HG02840 (cell line): Measurements from ENCODE around the gene CTNND1.

ENCODE experiments used
- ATAC-seq: cut with Tn5 transposase; IDR thresholded peaks from one replicate; pipeline ENCODE4 v1.9.1; 2021; ENCODE audit warnings: mild to moderate bottlenecking, moderate library complexity, moderate number of reproducible peaks; ENCODE audit not compliant: unreplicated experiment, low FRiP score

The CTNND1 gene

DNA sequence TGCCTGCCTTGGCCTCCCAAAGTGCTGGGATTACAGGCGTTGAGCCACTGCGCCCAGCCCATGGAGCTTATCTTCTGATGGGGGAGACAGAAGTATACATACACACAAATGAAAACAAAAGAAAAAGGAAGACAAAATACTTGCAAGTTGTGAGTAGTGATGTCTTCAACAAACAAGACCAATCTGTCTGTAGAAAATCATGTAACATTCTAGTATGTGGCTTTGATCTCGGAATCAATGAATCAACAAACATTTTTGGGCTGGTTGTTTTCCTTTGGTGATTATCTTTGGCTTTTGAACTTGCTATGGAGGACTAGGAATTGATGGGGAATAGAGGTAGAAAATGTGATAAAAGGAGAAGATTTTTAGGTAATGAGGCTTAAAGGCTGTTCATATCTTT is 3.4 kb upstream of the CTNND1 start:
- ATAC-seq = no peak

DNA sequence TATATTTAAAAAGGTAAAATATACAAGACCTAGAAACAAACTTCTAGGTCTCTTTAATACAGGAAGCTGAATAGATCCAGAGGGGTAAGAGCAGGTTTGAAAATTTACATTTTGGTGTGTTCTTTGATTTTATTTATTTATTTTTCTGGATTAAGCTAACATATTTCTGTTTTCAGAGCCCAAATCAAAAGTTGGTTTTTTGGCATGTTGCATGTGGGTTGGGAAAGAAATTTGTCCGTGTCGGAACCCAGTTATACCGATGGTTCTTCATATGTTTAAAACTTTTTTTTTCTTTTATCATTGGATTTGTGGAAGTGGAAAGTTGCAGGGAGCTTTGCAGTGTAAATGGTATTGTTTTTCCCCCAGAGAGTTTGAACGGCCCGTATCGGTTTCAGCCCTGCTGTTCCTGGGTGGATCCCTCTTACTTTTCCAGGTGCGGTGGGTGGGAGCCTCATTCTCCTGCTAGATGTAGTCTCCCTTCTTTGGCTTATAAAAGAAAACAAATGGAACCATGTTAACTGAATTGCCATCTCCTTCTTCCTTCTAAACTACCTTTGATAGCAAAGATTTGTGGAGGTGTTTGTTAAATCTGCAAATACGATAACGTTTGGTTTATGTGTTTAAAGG is 746 bp downstream of the CTNND1 start:
- ATAC-seq = no peak

DNA sequence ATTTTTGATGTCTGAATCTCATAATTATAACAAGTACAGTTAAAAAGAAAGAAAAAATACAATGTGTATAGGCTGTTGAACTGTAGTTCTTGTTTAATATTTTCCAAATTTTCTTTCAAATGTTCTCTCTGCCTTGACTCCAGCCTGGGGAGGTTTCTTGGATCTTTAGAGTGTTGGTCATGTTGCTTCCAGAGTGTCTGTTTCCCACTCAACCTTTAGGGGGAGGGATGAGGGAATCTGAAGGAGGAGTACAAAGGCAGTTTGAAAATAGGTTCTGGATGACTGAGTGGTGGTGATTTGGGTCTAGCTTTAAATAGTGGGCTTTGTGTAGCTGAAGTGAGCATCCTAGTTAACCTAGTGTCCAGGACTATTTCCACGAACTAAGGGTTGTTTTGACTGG is 2.0 kb downstream of the CTNND1 start:
- ATAC-seq = no peak

DNA sequence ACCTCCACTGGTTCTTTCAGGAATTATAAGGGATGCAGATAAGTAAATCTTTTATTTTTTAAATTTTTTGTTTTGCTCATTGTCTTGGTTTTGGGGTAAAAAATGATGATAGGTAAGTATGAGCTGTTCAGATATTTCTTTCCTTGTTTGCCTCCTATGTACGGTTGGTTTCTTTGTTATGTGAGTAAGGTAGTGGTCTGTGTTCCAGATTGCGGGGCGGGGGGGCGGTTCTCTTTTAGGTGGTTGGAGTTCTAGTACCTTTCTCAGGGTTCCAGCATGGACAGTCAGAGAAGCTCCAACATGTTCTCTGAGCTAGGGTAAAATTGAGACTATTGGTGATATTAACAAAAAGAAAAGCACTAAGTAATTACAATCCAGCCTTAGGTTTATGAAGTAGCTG is 2.4 kb downstream of the CTNND1 start:
- ATAC-seq = no peak

DNA sequence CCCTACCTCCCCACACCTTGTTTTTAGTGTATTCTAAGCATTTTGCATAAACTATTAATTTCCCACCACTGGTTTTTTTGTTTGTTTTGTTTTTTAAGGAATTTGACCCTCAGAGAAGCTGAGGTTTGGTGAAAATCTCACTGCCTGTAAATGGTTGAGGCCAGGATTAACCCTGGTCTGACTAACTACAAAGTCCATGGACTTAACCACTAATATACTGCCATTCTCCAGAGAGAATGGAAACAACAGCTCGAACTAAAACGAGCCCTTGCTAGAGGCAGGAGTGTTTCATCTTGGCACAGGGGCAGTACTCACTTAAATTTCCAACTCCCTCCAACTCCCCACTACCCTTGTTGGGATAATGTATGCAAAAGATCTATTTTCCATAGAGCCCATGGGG is 3.0 kb downstream of the CTNND1 start:
- ATAC-seq = no peak

DNA sequence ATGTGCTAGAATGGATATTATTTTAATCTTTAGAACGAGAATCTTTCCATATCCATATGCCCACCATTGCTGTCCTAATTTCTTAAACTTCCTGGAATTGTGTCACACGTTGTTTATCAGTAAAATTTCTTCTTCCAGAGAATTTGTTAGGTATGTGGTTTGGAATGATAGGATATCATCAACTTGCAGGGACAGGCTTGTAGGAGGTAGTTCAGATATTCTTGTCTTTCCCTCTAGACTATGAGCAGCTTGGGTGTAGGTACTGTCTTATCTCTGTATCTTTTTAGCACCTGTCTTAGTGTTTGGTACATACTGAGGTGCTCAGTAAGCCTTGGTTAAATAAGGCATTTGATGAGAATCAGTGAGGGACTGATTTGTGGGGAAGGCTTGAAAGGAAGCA is 3.4 kb downstream of the CTNND1 start:
- ATAC-seq = no peak

DNA sequence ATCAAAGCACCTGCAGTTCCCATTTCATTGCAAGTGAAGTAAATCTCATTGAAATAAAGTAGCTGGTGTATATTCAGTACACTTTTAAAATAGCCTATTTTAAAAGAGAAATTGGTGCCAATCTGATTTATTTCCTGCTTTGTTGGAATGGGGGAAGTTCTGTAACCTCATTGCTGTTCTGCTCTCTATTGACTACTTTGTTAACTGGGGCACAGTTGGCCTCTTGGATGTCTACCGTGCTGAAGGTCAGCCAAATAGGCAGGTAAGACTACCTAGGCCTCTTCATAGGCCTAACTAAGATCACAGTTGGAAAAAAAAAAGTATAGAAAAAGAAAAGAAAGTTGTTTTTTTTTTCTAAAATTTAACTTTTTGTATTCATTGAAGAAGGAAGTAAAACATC is 9.2 kb downstream of the CTNND1 start:
- no peak for ATAC-seq

DNA sequence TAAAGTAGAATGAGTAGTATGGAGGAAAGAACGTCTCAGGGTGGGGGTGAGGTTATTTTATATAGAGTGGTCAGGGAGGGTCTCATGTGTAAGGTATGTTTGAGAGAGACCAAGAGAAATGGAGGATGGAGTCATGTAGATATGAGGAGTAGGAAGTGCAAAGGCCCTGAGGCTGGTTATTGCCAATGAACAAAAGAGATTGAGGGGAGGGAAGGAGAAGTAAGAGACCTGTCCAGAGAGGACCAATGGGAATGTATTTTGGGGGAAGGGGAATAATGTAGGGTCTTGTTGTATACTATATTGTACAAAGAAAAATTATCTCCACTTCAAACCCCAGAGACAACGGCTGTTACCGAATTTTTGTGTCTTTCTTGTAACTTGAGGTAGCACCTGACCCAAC is 9.8 kb downstream of the CTNND1 start:
- ATAC-seq = no peak

DNA sequence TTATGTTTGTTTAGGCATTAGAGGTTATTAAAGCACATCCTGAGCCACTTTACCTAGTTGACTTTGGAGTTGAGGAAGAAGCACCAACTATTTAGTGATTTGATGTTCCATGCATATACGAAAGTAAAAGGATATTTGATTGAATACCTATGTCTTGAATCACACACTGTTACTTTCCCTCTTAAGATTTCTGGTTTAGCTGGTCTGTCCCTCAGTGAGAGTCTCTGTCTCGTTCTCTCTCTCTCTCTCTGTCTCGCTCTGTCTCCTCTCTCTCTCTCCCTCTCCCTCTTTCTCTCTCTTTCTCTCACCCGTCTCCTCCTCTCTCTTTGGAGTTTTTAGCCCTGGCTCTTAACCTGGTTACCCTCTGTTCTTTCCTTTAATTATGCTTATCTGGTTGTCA is 11.0 kb downstream of the CTNND1 start:
- ATAC-seq = no peak

DNA sequence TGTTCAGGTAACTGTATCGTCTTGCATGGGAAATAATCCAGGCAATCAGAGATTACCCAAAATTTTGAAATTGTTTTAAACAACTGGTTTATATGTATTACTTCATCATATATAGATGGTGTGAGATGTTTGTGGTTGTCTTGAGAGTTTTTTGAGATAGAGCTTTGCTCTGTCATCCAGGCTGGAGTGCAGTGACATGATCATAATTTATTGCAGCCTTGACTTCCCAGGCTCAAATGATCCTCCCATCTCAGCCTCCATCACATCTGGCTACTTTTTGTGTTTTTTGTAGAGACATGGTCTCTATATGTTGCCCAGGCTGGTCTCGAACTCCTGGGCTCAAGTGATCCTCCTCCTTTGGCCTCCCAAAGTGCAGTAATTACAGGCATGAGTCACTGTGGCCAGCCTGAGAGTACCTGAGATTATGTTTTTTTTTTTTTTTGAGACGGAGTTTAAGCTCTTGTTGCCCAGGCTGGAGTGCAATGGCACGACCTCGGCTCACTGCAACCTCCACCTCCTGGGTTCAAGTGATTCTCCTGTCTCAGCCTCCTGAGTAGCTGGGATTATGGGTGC is 11.5 kb downstream of the CTNND1 start:
- no peak for ATAC-seq

DNA sequence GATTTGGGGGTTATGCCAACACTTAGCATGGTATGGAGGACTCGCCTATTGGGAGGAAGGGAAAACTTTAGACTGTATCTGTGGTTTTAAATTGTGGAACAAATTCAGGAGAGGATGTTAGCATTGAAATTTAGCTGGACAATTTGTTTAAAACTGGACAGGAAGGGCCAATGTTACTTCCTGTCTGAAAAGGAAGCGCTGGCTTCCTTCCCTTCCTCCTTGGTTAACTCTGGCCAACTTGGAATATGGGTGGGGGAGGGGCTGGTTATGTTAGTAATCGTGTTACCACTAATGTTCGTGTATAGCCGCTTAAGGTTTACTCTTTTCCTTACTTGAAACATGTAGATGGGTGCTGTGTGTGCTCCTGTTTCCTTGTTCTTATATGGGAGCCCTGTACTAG is 13.9 kb downstream of the CTNND1 start:
- ATAC-seq = no peak

DNA sequence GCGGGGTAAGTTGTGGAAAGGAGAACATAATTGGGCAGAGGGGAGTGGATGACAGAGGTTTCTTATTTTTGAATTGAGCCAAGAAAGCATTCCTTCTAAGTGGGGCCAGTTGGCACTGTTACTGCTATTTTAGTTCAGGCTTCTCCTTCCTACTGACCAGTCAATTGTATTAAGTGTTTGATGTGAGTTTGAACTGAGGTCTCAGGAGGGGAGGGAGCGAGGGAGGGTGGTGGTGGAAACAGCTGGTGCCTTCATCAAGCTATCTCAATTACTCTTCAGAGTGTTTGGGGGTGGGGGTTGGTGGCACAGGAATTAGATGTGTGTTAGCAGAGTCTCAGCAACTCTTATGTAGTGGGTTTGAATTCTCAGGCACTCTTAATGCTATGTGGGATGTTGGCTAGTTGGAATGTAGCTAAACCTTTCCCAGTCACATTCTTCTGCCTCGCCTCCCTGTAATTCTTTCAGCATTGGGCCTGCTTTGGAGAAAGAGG is 14.5 kb downstream of the CTNND1 start:
- no peak for ATAC-seq

DNA sequence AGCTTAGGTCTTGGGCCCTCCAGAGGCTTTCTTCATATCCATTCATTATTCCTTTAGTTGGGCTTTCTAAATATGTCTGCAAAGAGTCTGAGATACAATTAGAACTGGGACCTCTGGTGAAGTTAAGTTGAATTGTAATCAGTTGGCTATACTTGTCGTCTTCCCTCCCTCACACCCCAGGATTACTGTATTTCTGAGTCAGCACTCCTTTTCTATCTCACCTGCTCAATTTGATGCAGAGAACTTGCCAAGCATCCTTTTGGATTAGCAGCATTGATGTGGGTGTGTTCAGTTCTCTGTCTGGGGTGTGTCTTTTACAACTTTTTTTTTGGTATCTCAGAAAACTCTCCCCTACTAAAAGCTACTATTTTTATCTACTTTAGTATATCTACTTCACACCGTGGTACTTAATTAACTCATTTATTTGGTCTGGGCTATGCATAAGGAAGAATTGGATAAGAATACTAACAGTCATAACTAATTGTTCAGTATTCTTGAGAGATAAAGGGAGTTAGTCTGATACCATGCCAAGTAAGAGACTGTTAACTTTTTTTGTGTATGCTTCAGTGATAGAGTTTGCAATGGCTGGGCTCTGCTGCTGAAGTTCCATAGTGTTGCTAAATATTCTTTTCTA is 15.1 kb downstream of the CTNND1 start:
- ATAC-seq = no peak

DNA sequence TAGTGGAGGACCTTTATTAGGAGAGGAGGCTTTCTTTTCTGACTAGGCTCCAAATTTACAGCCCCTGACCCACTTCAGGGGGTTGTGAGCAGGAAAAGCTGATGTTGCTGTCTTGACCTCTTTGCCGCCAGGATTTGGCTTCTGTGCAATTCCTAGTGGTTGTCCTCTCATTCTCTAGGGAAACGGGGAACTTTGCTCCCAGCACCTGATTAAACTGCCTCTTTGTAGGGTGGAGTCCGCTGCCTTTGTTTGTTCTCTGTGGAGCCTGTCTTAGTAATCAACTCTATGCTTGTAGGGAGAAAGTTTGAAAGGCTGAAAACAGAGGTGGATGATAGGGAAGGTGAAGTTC is 16.3 kb downstream of the CTNND1 start:
- ATAC-seq = no peak

DNA sequence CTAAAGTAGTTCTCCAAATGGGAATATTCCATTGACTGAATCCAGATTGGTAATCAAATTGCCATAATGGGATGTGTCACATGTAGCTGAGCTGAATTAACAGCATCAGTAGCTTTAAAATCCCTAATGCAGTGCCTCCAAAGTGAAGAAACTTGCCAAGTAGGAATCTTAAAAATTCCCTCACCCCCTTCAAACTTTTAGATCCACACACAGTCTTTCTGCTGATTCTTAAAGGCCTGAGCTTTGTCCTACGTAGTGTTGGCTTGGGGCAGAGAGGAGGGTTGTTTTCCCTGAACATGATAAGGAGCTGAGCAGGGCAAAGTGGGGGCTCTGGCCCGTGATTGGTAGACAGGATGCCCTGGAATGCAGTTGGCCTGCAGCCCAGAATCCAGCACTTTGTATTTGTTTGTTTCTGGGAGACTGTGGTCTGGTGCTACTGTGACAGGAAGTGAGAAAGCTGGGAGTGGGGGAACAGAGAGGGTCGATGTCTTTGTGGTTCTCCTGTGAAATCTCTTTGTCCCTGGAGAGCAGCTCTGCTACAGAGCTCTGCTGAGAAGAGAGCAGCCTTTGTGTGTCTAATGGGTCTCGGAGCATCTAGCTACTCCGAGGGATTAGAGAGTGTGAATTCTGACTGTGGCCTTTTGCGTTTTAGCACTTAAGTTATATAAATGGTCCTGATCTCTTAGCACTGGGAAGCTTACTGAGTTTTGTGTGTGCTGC is 16.9 kb downstream of the CTNND1 start:
- ATAC-seq = no peak

DNA sequence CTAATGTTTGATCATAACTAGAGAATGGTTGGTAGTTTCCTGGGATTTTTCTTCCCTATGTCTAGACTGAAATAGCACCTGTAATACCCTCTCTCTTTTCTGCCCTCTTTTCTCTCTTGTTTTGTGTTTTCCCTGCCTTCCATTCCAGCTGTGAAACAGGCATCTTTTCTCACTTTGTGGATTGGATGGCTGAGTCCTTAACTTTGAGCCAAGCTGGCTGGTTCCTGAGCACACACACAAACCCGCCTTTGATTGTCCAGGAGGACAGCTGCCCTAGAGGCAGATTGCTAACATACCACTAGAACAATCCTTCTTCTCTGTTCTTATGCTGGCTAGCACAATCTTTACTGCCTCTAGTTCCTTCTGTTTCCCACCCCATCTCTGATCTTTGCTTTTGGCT is 17.7 kb downstream of the CTNND1 start:
- no peak for ATAC-seq

DNA sequence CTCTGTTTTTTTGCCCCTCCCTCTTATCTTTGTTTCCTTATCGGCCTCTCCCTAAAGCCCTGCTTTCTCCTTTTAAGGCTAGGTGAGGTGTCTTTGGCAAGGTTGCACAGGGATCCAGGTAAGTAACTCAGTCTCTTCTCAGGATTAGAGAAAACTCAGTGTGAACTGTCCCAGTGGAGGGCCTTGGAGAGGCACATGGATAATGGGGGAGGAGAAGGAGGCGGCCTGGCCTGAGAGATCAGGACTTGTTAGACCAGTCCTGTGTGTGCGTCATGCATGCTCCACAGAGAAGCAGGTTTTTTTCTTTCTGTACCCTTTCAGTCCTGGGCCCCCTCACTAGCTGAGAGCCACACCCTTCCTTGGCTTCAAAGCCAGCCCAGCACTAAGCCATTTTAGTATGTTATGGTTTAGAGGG is 19.9 kb downstream of the CTNND1 start:
- no peak for ATAC-seq

DNA sequence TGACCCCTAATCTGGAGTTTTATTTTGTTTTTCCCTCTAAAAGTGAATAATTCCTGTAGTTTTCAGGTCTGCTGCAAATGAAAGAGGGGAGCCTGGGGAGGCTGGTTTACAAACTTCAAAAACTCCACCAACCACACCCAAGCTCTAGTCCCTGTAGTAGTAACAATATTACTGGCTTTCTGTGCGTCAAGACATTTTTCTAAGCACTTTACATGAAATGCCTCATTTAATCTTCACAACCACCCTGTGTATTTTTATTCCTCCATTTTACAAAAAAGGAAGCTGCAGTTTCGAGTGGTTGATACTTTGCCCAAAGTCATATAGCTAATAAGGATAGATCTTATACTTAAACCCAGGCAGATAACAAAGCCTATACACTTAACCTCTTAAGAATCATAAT is 23.5 kb downstream of the CTNND1 start:
- ATAC-seq = no peak

DNA sequence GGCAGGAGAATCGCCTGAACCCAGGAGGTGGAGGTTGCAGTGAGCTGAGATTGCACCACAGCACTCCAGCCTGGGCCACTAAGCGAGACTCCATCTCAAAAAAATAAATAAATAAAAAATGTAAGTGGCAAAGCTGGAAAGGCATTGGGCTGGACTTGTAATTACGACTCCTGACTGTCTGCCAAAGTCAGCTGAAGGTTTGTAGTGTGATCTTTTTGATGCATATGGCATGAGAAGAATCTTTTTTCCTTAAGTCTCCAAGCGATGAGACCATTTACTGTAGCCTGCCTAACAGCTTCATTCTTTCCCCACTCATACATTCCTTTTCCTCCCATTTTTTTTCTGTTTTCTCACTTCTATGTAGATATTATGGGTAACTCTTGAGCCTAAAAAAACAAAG is 24.8 kb downstream of the CTNND1 start:
- no peak for ATAC-seq

DNA sequence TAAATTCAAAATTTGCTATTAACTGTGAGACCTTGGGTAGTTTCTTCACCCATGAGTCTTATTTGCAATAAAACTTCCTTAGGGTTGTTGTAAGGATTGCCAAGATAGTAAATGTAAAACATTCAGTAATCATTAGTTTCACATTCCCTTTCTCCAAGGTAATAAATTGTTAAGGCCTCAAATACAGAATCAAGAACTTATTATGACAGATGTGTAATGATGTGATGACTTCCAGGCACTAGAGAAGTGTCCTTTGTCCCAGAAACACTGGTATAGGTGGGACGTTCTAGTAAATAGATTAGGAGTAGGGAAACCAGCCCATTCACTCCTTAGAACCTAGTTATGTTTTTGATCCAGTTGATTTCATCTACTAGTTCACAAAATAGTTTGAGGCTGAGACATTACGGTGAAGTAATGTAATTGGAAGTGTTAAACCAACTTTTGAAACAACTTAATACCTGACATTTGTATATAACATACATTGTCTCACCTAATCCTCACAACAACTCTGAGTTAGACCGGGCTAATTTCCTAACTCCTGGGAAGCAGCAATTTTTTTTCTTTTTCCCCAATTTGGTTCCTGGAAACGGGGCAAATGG is 25.5 kb downstream of the CTNND1 start:
- no peak for ATAC-seq
